Retina (tissue), 1 donor: ENCODE measurements around the gene RCN1.
"Not testable (repeated sequence)": the region's sequence is repeated elsewhere in the genome, so short reads cannot be mapped to it uniquely, and the experiment has no call there.

Experiments used
- DNase-seq: peaks from one replicate; pipeline ENCODE4 v3.0.0-alpha.2; 2016

The RCN1 gene

GRCh38 chr11:32113920-32114203 is 23.0 kb downstream of the RCN1 start:
- DNase-seq: no peak

GRCh38 chr11:32115446-32115845 is 24.6 kb downstream of the RCN1 start:
- no peak for DNase-seq

GRCh38 chr11:32116668-32117067 is 25.8 kb downstream of the RCN1 start:
- DNase-seq: no peak

GRCh38 chr11:32118025-32118974 is 27.4 kb downstream of the RCN1 start:
- no peak for DNase-seq

GRCh38 chr11:32119139-32119538 is 28.3 kb downstream of the RCN1 start:
- DNase-seq: not testable (repeated sequence)

- DNase-seq: no peak
Measured at GRCh38 chr11:32121012-32121411, 30.1 kb downstream of the RCN1 start.

- DNase-seq: no peak
Measured at GRCh38 chr11:32122200-32122599, 31.3 kb downstream of the RCN1 start.

- DNase-seq: no peak
Measured at GRCh38 chr11:32131321-32131720, 40.4 kb downstream of the RCN1 start.

- no peak for DNase-seq
Measured at GRCh38 chr11:32136657-32137056, 45.8 kb downstream of the RCN1 start.

GRCh38 chr11:32137263-32137662 is 46.4 kb downstream of the RCN1 start:
- no peak for DNase-seq

- no peak for DNase-seq
Measured at GRCh38 chr11:32137869-32138268, 47.0 kb downstream of the RCN1 start.

- DNase-seq: no peak
Measured at GRCh38 chr11:32138902-32139301, 48.0 kb downstream of the RCN1 start.

- no peak for DNase-seq
Measured at GRCh38 chr11:32139896-32140520, 49.1 kb downstream of the RCN1 start.

- DNase-seq: no peak
Measured at GRCh38 chr11:32141745-32142546, 51.1 kb downstream of the RCN1 start.

- DNase-seq: no peak
Measured at GRCh38 chr11:32143378-32143777, 52.5 kb downstream of the RCN1 start.

GRCh38 chr11:32145282-32145681 is 54.4 kb downstream of the RCN1 start:
- no peak for DNase-seq

GRCh38 chr11:32148895-32149294 is 58.0 kb downstream of the RCN1 start:
- DNase-seq: no peak

GRCh38 chr11:32149748-32150147 is 58.9 kb downstream of the RCN1 start:
- DNase-seq: no peak

GRCh38 chr11:32151027-32151426 is 60.2 kb downstream of the RCN1 start:
- DNase-seq: no peak

- DNase-seq: peak; percentile 28
Measured at GRCh38 chr11:32152216-32152615, 61.3 kb downstream of the RCN1 start.

GRCh38 chr11:32152821-32153220 is 61.9 kb downstream of the RCN1 start:
- no peak for DNase-seq

GRCh38 chr11:32153747-32154146 is 62.9 kb downstream of the RCN1 start:
- DNase-seq: no peak

GRCh38 chr11:32154275-32154674 is 63.4 kb downstream of the RCN1 start:
- no peak for DNase-seq
